GM19193 (cell line): ENCODE data around the gene CSRP1.

Source experiments
- POLR2A ChIP-seq: IDR thresholded peaks from 4 replicates; pipeline ENCODE4 v1.6.1; 2011; ENCODE audit not compliant: insufficient read depth, insufficient read length; ENCODE audit errors: extremely low read depth

CSRP1 gene

GRCh38 chr1:201480231-201481003 is 26.5 kb downstream of the CSRP1 start:
- TF ChIP-seq POLR2A: peak; percentile 42

GRCh38 chr1:201479201-201479730 is 27.7 kb downstream of the CSRP1 start:
- TF ChIP-seq POLR2A: no peak

- TF ChIP-seq POLR2A: no peak
These were observed 30.1 kb downstream of the CSRP1 start for GRCh38 chr1:201476670-201477344.

GRCh38 chr1:201475915-201476669 is 30.8 kb downstream of the CSRP1 start:
- no peak for TF ChIP-seq POLR2A

GRCh38 chr1:201475130-201475529 is 31.8 kb downstream of the CSRP1 start:
- TF ChIP-seq POLR2A: no peak

GRCh38 chr1:201473296-201473695 is 33.6 kb downstream of the CSRP1 start:
- no peak for TF ChIP-seq POLR2A

- no peak for TF ChIP-seq POLR2A
These were observed 35.2 kb downstream of the CSRP1 start for GRCh38 chr1:201471772-201472171.

- no peak for TF ChIP-seq POLR2A
These were observed 36.3 kb downstream of the CSRP1 start for GRCh38 chr1:201470581-201470980.

GRCh38 chr1:201469645-201470074 is 37.3 kb downstream of the CSRP1 start:
- TF ChIP-seq POLR2A: no peak

- peak; percentile 77 for TF ChIP-seq POLR2A
These were observed 37.9 kb downstream of the CSRP1 start, which contains the start of gene PHLDA3 for GRCh38 chr1:201468844-201469644. Gene PHLDA3, minus strand, starts transcription at chr1:201469188. Its CDS starts 402 bp downstream, at chr1:201468786.

GRCh38 chr1:201468501-201468843 is 38.5 kb downstream of the CSRP1 start:
- TF ChIP-seq POLR2A: no peak

GRCh38 chr1:201466492-201466891 is 40.4 kb downstream of the CSRP1 start:
- no peak for TF ChIP-seq POLR2A

GRCh38 chr1:201465698-201466290 is 41.1 kb downstream of the CSRP1 start:
- no peak for TF ChIP-seq POLR2A

- no peak for TF ChIP-seq POLR2A
These were observed 43.8 kb downstream of the CSRP1 start for GRCh38 chr1:201463071-201463552.
